ENCODE results near the gene ULK1. TPM values are rescaled to one million over a fixed set of nuclear protein-coding genes. Genes with fewer than 3 reads are reported as not detected.

ULK1 gene
- total RNA-seq, 1 donor from 2014 or later, result 69.3 TPM

DNA sequence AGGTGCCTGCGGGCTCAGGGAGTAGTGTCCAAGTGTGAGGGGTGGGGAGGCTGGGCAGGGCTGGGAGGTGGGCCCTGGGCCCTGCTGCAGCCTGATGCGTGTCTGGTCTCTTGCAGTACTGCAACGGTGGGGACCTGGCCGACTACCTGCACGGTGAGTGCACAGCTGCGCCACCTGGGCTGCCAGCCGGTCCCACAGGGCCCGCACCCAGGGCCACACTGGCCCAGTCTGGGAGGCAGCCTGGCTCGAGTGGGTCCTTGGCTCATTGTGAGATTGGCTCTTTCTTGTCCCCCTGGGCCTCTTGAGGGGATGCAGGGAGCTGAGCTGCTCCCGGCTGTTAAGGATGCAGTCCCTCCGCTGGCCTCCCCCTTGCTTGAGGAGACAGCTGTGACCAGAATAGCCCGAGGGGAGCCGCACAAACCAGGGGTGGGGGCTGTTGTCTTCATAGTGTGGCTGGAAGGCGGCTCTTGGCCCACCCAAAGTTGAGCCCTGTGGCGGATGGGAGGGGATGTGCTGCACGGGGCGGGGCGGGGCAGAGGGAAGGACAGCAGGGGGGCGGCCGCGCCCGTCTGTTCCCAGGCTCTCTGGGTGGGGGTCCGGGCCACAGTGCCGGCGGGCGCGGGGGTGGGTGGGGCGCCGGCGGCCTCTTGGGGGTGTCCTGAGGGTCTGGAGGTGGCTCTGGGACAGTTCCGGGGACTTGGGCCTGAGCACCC lies 13.1 kb downstream of the ULK1 start:
- no peak for DNase-seq (ENCODE audit: low read depth, low spot score)
- Mint-ChIP-seq H3K27ac (ENCODE audit: unreplicated experiment) (no peak overlapping the region), H3K27me3 (ENCODE audit: low read depth) (no peaks in the 10 kb centered on the region), H3K36me3 (ENCODE audit: low read depth) (no peaks in the 10 kb centered on the region), H3K4me1 (no peaks in the 10 kb centered on the region), H3K9me3 (no peaks in the 10 kb centered on the region), H3K4me3 (no peak overlapping the region)
- no peak for TF ChIP-seq CTCF (conservative IDR thresholded peaks at IDR 0.05)

DNA sequence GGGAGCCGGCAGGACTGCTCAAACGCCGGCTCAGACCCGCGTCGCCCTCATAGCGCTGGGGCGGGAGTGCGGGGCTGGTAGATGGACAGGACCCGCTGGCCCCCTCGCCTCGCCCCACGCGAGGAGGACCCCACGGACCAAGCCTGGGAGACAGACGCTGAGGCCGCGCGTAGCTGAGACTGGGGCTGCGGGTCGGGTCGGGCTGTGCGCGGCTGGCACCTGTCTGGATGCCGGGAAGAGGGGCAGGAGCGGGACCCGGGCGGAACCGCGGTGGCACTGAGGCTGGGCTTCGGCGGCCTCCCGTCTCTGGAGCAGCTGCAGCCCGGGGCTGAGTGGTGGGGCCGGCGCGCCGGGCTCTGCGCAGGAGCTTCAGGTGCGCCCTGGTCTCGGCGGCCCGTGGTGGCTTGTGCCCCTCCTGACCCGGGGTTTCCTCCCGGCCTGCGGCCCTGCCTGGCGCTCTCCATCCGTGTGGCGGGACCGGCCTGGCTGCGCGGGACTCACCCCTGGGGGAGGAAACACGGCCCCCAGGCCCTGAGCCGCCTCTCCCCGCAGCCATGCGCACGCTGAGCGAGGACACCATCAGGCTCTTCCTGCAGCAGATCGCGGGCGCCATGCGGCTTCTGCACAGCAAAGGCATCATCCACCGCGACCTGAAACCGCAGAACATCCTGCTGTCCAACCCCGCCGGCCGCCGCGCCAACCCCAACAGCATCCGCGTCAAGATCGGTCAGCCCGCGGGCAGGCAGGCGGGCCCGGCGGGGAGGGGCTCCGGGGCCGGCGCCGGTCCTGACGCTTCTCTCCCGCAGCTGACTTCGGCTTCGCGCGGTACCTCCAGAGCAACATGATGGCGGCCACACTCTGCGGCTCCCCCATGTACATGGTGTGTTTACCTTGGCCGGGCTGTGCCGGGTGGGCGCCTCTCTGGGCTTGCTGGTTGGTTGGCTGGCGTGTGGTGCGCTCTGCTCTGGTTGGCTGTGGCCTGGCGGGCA lies 14.0 kb downstream of the ULK1 start:
- H3K9me3 Mint-ChIP-seq, result no peaks in the 10 kb centered on the region
- H3K36me3 Mint-ChIP-seq (ENCODE audit: low read depth), result no peaks in the 10 kb centered on the region
- no peaks in the 10 kb centered on the region for H3K27me3 Mint-ChIP-seq (ENCODE audit: low read depth)
- no peak for DNase-seq (ENCODE audit: low read depth, low spot score)
- TF ChIP-seq CTCF (conservative IDR thresholded peaks at IDR 0.05), result no peak
- H3K27ac Mint-ChIP-seq (ENCODE audit: unreplicated experiment), result no peak overlapping the region
- H3K4me1 Mint-ChIP-seq, result no peaks in the 10 kb centered on the region
- no peak overlapping the region for H3K4me3 Mint-ChIP-seq

DNA sequence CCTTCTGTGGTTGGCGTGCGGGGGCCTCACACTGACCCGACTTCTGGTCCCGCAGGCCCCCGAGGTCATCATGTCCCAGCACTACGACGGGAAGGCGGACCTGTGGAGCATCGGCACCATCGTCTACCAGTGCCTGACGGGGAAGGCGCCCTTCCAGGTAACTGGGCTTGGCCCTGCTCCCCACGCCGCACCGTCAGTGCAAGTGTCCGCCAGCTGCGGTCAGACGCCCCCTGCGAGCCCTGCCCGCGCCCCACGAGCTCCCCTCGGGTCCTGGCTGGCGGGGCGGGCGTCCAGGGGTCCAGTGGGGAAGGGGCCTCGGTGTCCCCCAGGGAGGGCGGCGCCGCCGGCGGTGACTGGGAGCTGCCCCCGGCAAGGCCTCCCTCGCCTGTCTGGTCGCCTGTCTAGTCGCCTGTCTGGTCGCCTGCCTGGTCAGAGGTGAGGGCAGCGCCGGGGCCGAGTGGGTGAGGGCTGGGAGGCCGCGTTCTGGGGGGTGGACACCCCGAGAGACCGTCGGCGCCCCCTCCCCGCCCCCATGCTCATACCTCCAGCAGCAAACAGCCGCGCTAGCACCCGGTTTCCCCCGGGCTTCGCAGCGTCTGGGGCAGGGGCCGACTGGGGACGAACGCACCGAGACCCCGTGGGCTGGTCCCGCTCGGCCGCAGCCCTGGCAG lies 14.8 kb downstream of the ULK1 start:
- H3K36me3 Mint-ChIP-seq (ENCODE audit: low read depth), result no peaks in the 10 kb centered on the region
- H3K27ac Mint-ChIP-seq (ENCODE audit: unreplicated experiment), result no peak overlapping the region
- no peaks in the 10 kb centered on the region for H3K9me3 Mint-ChIP-seq
- no peaks in the 10 kb centered on the region for H3K4me1 Mint-ChIP-seq
- no peak for DNase-seq (ENCODE audit: low read depth, low spot score)
- TF ChIP-seq CTCF (conservative IDR thresholded peaks at IDR 0.05), result no peak
- no peaks in the 10 kb centered on the region for H3K27me3 Mint-ChIP-seq (ENCODE audit: low read depth)
- H3K4me3 Mint-ChIP-seq, result no peak overlapping the region

DNA sequence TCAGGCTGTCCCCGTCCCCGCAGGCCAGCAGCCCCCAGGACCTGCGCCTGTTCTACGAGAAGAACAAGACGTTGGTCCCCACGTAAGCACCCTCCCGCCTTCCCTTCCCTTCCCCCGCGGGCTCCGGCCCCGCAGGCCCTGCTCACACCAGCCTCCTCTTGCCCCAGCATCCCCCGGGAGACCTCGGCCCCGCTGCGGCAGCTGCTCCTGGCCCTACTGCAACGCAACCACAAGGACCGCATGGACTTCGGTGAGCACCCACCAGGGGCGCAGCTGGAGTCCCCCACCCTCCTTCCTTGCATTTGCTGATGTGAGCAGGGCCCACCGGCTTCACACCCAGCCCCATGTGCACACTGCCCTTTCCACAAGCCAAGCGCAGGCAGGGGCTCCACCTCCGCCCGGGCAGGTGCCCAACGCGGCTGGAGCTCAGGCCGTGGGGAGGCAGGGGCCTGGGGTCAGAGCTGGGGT lies 15.4 kb downstream of the ULK1 start:
- Mint-ChIP-seq H3K36me3 (ENCODE audit: low read depth) (no peaks in the 10 kb centered on the region), H3K4me3 (no peak overlapping the region), H3K27me3 (ENCODE audit: low read depth) (no peaks in the 10 kb centered on the region), H3K4me1 (no peaks in the 10 kb centered on the region), H3K27ac (ENCODE audit: unreplicated experiment) (no peak overlapping the region), H3K9me3 (no peaks in the 10 kb centered on the region)
- DNase-seq (ENCODE audit: low read depth, low spot score), result no peak
- TF ChIP-seq CTCF (conservative IDR thresholded peaks at IDR 0.05), result no peak

- no peak overlapping the region for H3K4me3 Mint-ChIP-seq
- H3K27me3 Mint-ChIP-seq (ENCODE audit: low read depth), result no peaks in the 10 kb centered on the region
- DNase-seq (ENCODE audit: low read depth, low spot score), result no peak
- no peaks in the 10 kb centered on the region for H3K9me3 Mint-ChIP-seq
- H3K4me1 Mint-ChIP-seq, result no peaks in the 10 kb centered on the region
- H3K36me3 Mint-ChIP-seq (ENCODE audit: low read depth), result no peaks in the 10 kb centered on the region
- no peak overlapping the region for H3K27ac Mint-ChIP-seq (ENCODE audit: unreplicated experiment)
- TF ChIP-seq CTCF (conservative IDR thresholded peaks at IDR 0.05), result no peak
Observed at GRCh38 chr12:131910302-131911027, 16.0 kb downstream of the ULK1 start.
